ENCODE data around the gene GATA6. TPM values are rescaled to one million over a fixed set of nuclear protein-coding genes. Genes with fewer than 3 reads are reported as not detected.

The GATA6 gene
- polyA plus RNA-seq, 1 of the 3 experiments (the other 2 are of a cell fraction), result not detected

GRCh38 chr18:22163416-22164161, 5.8 kb upstream of the GATA6 start:
- no peaks in the 10 kb centered on the region for H3K9me3 ChIP-seq
- no peak overlapping the region for H3K4me3 ChIP-seq (ENCODE audit: low read depth in 2 of 2, low read length in 1 of 2)
- no peak for DNase-seq
- H2AFZ ChIP-seq (ENCODE audit: low read depth), result no peak overlapping the region
- ChIA-PET POLR2A (no interaction called here), CTCF (no interaction called here)
- no peak overlapping the region for H3K27ac ChIP-seq (ENCODE audit: low read depth in 2 of 2, low read length in 1 of 2)
- H3K4me2 ChIP-seq, result no peak overlapping the region
- H3K79me2 ChIP-seq (ENCODE audit: insufficient read depth), result no peaks in the 10 kb centered on the region
- no peaks in the 10 kb centered on the region for H3K36me3 ChIP-seq (replicated peaks in 1 of 2; ENCODE audit: control insufficient read depth in 1 of 2, insufficient read depth in 2 of 2, low read length in 1 of 2)
- H3K4me1 ChIP-seq (ENCODE audit: control insufficient read depth in 1 of 2, insufficient read depth in 2 of 2, low read depth in 1 of 2, low read length in 1 of 2), result no peaks in the 10 kb centered on the region
- H3K9me2 ChIP-seq, result no peaks in the 10 kb centered on the region
- no peak overlapping the region for H3K9ac ChIP-seq
- no peaks in the 10 kb centered on the region for H3F3A ChIP-seq (replicated peaks; ENCODE audit: insufficient read depth)
- peaks cover 79% of the 10 kb centered on the region for H3K27me3 ChIP-seq (ENCODE audit: insufficient read depth)
- 12% methylated on average over 8 of the region's 8 CpGs for WGBS (ENCODE audit: low lambda C conversion rate)
- peaks cover 11% of the 10 kb centered on the region; the same call in 1 of the 2 replicates for H4K20me1 ChIP-seq (ENCODE audit: insufficient read depth)
- TF ChIP-seq EP300 (IDR thresholded peaks at IDR 0.05; ENCODE audit: borderline replicate concordance in 1 of 2, low read depth in 1 of 2, low read length in 1 of 2) (no peak), FOXM1 (IDR thresholded peaks at IDR 0.05; ENCODE audit: low read depth) (no peak), FOSL2 (IDR thresholded peaks at IDR 0.05; ENCODE audit: borderline replicate concordance, low read depth) (no peak), RCOR1 (IDR thresholded peaks at IDR 0.05; ENCODE audit: low read length) (no peak), MAX (IDR thresholded peaks at IDR 0.05; ENCODE audit: low read depth) (no peak), CTCF (IDR thresholded peaks at IDR 0.05) (no peak), MXI1 (IDR thresholded peaks at IDR 0.05; ENCODE audit: low read depth, low read length) (no peak), EZH2phosphoT487 (IDR thresholded peaks at IDR 0.05; ENCODE audit: borderline replicate concordance, low read depth) (no peak), USF2 (IDR thresholded peaks at IDR 0.05; ENCODE audit: borderline replicate concordance, low read depth, low read length) (no peak), PBX3 (IDR thresholded peaks at IDR 0.05) (no peak)

- Histone ChIP-seq H2AFZ (ENCODE audit: low read depth) (no peak overlapping the region), H3K9me2 (no peaks in the 10 kb centered on the region), H3F3A (replicated peaks; ENCODE audit: insufficient read depth) (no peaks in the 10 kb centered on the region), H3K27me3 (ENCODE audit: insufficient read depth) (peaks cover 87% of the 10 kb centered on the region), H3K4me3 (ENCODE audit: low read depth in 2 of 2, low read length in 1 of 2) (no peak overlapping the region), H3K27ac (ENCODE audit: low read depth in 2 of 2, low read length in 1 of 2) (no peak overlapping the region), H3K36me3 (replicated peaks in 1 of 2; ENCODE audit: control insufficient read depth in 1 of 2, insufficient read depth in 2 of 2, low read length in 1 of 2) (no peaks in the 10 kb centered on the region), H3K79me2 (ENCODE audit: insufficient read depth) (no peaks in the 10 kb centered on the region), H3K9ac (no peak overlapping the region), H3K4me1 (ENCODE audit: control insufficient read depth in 1 of 2, insufficient read depth in 2 of 2, low read depth in 1 of 2, low read length in 1 of 2) (no peaks in the 10 kb centered on the region; a peak in 1 of 4 replicates), H4K20me1 (ENCODE audit: insufficient read depth) (peaks cover 11% of the 10 kb centered on the region; the same call in 1 of the 2 replicates), H3K9me3 (no peaks in the 10 kb centered on the region), H3K4me2 (no peak overlapping the region)
- ChIA-PET POLR2A (no interaction called here), CTCF (no interaction called here)
- 12% methylated on average over 16 of the region's 16 CpGs for WGBS (ENCODE audit: low lambda C conversion rate)
- no peak for DNase-seq
- TF ChIP-seq RFX5 (IDR thresholded peaks at IDR 0.05; ENCODE audit: low read length), result no peak
- TF ChIP-seq USF2 (IDR thresholded peaks at IDR 0.05; ENCODE audit: borderline replicate concordance, low read depth, low read length), result no peak
- no peak for TF ChIP-seq JUND (IDR thresholded peaks at IDR 0.05)
- no peak for TF ChIP-seq ELF1 (IDR thresholded peaks at IDR 0.05)
- TF ChIP-seq MXI1 (IDR thresholded peaks at IDR 0.05; ENCODE audit: low read depth, low read length), result no peak
- no peak for TF ChIP-seq IRF3 (IDR thresholded peaks at IDR 0.05; ENCODE audit: low read depth, low read length)
- no peak for TF ChIP-seq NFIC (IDR thresholded peaks at IDR 0.05; ENCODE audit: borderline replicate concordance)
- no peak for TF ChIP-seq TCF12 (IDR thresholded peaks at IDR 0.05)
- TF ChIP-seq SIN3A (IDR thresholded peaks at IDR 0.05; ENCODE audit: borderline replicate concordance, low read depth, low read length), result no peak
- no peak for TF ChIP-seq EZH2phosphoT487 (IDR thresholded peaks at IDR 0.05; ENCODE audit: borderline replicate concordance, low read depth)
- no peak for TF ChIP-seq POLR2AphosphoS5 (IDR thresholded peaks at IDR 0.05; ENCODE audit: low read depth, low read length)
- no peak for TF ChIP-seq EP300 (IDR thresholded peaks at IDR 0.05; ENCODE audit: borderline replicate concordance in 1 of 2, low read depth in 1 of 2, low read length in 1 of 2)
- TF ChIP-seq SMC3 (IDR thresholded peaks at IDR 0.05; ENCODE audit: low read depth, low read length), result no peak
- TF ChIP-seq RAD21 (IDR thresholded peaks at IDR 0.05; ENCODE audit: low read length), result no peak
Observed at GRCh38 chr18:22164337-22165048, 4.9 kb upstream of the GATA6 start.

Data from SK-N-SH (cell line).